B cell (primary cell): Measurements from ENCODE around the gene LRRC73.

Experiments
- EZH2 ChIP-seq: IDR thresholded peaks from 2 replicates; pipeline ENCODE4 v1.6.1; 2012; ENCODE audit warnings: borderline replicate concordance, low read depth, mild to moderate bottlenecking, moderate library complexity, low read length; ENCODE audit not compliant: insufficient read depth, poor library complexity, severe bottlenecking
- TF ChIP-seq, protein P1 (sequence below): fragments of 200-600 bp; IDR thresholded peaks from one replicate; pipeline ENCODE4 v1.8.0; 2022; ENCODE audit warnings: antibody characterized with exemption, mild to moderate bottlenecking

DNA sequence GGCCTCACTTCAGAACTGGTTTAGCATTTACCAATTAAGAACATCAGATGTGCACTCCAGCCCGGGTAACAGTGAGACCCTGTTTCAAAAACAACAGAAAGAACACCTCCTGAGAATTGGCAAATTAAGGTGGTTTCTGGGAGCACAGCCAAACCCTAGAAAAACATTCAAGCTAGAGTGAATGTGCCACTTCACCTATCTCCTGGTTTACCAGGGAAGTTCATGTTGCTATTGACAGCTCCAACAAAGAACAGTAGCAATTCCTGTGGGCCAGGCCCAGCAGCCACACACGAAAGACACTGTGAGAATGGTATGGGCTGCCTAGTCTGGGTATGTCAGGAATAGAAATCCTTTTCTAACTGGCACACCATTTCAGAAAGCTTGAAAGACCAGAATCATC, 11.7 kb upstream of the LRRC73 start:
- TF ChIP-seq, protein P1, sequence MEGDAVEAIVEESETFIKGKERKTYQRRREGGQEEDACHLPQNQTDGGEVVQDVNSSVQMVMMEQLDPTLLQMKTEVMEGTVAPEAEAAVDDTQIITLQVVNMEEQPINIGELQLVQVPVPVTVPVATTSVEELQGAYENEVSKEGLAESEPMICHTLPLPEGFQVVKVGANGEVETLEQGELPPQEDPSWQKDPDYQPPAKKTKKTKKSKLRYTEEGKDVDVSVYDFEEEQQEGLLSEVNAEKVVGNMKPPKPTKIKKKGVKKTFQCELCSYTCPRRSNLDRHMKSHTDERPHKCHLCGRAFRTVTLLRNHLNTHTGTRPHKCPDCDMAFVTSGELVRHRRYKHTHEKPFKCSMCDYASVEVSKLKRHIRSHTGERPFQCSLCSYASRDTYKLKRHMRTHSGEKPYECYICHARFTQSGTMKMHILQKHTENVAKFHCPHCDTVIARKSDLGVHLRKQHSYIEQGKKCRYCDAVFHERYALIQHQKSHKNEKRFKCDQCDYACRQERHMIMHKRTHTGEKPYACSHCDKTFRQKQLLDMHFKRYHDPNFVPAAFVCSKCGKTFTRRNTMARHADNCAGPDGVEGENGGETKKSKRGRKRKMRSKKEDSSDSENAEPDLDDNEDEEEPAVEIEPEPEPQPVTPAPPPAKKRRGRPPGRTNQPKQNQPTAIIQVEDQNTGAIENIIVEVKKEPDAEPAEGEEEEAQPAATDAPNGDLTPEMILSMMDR: no peak
- TF ChIP-seq EZH2: no peak
